Measurements from ENCODE around the gene WNT7A. TPM values are rescaled to one million over a fixed set of nuclear protein-coding genes. Genes with fewer than 3 reads are reported as not detected.
"Not testable (repeated sequence)": the region's sequence is repeated elsewhere in the genome, so short reads cannot be mapped to it uniquely, and the experiment has no call there.

WNT7A gene
- total RNA-seq, 1 donor from 2014 or later = 0.44 TPM

DNA sequence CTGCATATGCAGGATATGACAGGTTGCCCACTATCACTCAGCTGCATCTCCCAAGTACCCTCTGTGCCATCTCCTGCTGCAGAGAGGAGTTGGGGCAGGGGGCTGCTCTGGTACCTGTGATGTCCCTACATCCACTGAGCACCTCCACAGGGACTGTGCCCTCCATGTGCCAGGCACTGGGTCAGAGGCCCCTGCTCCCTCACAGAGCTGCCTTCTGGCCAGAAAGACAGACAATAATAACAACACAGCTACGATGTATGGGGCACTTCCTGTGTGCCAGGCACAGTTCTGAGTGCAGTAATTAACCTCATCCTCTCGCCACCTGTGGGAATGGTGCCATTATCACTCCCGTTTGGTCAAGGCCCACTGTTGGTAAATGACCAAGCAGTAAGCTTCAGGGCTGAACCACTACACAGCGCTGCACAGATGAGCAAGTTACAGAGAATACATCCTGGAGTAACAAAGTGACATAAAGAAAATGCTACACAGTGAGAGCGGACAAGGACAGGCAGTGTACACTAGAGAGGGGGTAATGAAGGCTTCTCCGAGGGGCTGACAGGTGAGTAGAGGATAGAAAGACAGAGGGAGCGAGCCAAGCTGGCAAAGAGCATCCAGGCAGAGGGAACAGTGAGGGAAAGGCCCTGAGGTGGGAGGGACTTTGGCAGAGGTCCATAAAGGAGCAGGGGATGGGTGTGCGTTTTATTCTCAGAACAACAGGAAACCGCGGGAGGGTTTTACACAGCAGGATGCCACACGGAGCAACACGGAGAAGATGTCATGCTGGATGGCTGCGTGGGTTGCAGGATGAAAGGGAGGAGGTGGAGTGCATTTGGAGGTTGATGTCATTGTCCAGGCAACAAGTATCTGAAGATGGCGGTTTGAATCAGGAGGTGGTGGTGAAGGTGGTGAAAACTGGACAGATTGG is 13.6 kb downstream of the WNT7A start:
- intact Hi-C loops (cut with micrococcal nuclease) = no loop called here

DNA sequence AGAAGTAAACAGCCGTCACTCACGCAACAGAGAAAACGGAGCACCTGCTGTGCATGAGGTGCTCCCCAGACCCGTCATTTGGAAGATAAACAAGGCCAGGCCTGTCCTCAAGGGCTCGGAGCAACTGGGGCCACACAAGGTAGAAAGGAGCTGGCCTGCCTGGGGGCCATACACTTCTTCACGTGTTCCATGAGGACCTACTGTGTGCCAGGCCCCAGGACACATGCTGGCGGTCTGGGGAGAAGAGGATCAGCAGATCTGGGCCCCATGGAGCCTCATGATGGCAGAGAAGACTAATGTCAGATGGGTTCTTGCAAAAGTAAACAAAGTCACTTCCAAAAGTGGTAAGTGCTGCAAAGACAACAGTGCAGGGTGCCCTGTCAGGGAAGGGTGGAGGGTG is 14.3 kb downstream of the WNT7A start:
- intact Hi-C loops (cut with micrococcal nuclease) = no loop called here

DNA sequence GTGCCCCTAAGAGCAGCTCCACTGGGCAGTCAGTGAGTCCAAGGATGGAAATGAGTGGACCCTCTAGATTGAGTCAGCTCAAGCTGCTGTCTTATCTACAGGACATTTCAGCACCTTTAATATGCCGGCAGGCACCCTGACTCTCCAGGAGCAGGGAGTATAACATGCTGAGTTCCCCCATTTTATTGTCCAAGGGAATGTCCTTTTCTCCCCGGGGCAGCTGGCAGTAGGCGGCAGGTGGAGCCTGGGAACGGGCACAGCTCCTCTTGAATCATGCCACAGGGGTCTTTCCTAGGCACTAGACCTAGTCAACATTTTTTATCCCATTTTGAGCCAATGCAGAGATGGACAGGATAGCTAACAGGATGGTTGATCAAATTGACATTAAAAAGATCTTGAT is 14.8 kb downstream of the WNT7A start:
- intact Hi-C loops (cut with micrococcal nuclease) = no loop called here

DNA sequence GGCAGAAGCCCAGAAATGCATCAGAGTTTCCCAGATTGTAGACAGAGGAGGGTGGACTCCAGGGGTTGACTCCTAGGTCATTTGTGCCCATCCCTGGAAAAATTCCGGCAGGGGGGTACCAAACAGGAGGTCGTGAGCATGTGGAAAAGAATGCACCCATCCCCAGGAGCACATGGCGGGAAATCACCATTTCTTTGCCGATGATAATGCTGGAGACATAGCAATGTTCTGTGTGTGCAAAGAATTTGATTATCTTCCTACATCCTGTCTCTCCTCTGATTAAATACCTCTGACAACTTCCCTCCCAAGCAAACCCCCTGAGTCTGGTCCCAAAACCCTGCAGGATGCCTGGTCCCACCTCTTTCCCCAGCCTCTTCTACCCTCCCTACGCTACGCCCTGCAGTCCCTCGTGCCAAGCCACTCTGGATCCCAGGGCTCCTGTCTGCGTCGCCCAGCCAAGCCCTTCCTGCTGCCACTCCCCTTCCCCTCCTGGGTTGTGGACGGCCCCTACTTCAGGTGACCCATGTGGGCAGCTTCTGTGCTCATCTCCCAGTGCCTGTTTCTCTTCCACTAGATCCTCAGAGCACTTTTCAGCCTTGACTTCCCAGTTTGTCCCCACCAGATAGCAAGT is 15.8 kb downstream of the WNT7A start:
- intact Hi-C loops (cut with micrococcal nuclease) = no loop called here

DNA sequence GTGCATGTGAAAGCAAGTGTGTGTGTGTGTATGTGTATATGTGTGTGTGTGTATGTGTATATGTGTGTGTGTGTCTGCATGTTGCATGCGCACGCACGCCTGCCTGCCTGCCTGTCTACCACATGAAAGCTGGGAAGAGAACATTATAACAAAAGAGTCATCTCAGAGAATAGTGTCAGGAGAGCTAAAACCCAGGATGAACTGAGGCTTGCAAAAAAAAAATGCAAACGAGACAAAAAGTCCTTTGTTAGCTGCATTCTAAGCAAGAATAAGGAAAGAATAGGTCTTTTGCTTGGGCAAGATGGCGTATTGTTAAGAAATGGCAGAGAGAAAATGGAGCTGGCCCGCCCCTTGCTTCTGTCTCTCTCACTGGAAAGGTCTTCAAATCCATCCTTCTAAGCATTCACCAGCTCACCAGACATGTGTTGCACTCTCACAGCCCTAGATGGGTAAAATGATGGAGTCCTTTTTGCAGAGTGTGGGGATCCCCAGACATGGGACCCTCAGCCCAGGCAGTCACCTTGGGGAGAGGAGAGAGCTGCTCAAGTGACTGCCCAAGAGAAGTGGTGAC is 16.4 kb downstream of the WNT7A start:
- intact Hi-C loops (cut with micrococcal nuclease) = no loop called here

DNA sequence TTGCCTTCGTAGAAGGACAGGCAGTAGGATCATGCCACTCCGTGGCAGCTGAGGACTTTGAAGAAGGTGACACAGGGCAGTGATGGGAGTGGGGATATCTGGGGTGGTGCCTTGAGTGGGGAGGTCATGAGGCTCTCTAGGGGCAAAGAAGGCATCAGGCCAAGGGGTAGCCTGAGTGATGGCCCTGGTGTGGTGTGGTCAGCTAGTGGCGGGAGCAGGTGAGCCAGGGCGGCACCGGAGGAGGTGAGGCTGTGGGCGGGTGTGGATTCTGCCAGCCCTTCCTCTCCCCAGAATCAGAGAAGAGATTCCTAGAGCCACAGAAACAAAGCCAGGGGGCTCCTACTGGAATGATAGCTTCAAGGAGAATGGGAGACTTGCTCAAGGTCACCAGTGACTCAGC is 18.4 kb downstream of the WNT7A start:
- intact Hi-C loops (cut with micrococcal nuclease) = no loop called here

DNA sequence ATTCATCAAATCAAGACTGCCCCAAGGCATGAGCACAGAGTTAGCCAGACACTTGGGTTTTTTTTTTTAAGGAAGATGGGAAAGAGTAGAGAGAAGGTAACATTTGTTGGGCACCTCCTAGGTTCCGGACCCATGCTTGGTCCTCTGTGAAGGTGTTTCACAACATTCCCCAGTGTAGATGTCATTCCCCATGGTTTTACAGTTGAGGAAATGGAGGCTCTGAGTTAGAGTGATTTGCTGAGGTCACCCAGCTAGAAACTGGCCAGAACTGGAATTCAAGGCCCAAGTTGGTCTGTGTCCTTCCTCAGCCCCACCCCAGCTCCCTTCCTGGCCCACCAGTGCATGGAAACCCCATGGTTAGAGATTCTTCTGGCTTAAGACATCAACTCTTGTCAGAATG is 19.9 kb downstream of the WNT7A start:
- intact Hi-C loops (cut with micrococcal nuclease) = no loop called here

DNA sequence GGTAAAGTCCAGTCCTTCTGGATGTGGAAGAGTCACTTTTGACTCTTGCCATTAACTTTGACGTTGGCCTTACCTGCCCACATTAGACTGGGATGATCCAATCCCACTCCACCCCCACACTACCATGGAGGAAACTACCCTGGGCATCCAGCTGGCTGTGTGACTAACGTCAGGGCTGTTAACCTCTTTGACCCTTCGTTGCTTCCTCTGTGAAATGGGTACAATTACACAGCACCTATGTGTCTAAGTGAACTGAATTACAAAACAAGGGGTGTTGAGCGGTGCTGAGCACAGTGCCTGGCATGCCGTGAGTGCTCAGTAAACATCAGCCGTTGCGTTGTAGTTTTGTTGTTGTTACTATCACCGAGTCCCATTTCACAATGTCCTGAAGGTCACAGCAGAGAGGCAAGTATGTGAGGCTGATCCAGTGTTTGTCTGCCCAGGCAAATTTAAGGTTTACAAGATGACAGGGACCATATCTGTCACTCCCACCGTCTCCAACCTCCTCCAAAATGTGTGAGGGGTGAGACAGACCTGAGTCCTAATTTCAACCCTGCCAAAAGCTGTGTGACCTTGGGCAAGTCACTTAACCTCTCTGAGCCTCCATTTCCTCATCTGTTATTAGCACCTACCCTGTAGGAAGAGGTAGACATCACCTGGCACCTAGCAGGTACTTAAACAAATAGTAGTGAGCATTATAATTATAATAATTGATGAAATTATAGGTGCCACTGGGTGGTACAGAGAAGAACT is 20.9 kb downstream of the WNT7A start:
- intact Hi-C loops (cut with micrococcal nuclease) = no loop called here

DNA sequence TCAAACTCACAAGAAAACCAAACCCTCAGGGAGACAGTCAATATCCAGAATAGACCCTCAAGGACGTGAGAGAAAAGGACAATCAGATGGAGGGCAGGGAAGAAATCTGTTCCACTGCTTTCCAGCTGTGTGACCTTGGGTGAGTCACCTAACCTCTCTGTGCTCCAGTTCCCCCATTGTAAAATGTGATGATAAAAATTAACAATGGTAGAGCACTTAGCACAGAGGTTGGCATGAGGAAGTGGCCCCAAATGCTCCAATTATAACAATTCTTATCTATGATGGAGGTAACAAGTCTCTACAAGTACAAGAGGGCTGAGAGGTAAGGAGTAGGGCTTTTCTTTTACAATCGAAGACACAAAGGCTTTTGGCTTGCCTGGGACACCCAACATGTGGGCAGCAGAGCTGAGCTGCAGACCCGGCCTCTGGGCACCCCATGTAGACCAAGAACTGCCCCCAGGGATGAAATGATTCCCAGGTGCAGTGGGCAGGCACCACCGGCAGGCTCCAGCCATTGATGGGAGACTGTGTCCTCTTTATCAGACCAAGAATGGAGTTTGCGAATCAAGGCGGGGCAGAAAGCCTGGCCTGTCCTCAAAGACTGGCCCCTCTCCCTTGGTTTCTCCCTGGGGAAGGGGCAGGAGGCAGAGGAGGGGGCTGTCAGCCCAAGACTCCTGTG is 22.0 kb downstream of the WNT7A start:
- intact Hi-C loops (cut with micrococcal nuclease) = no loop called here

DNA sequence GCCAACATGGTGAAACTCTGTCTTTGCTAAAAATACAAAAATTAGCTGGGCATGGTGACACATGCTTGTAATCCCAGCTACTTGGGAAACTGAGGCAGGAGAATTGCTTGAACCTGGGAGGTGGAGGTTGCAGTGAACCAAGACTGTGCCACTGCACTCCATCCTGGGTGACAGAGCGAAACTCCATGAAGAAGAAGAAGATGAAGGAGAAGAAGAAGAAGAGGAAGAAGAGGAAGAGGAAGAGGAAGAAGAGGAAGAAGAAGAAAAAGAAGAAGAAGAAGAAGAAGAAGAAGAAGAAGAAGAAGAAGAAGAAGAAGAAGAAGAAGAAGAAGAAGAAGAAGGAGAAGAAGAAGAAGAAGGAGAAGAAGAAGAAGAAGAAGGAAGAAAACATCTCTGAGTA is 23.2 kb downstream of the WNT7A start:
- intact Hi-C loops (cut with micrococcal nuclease) = not testable (repeated sequence)

DNA sequence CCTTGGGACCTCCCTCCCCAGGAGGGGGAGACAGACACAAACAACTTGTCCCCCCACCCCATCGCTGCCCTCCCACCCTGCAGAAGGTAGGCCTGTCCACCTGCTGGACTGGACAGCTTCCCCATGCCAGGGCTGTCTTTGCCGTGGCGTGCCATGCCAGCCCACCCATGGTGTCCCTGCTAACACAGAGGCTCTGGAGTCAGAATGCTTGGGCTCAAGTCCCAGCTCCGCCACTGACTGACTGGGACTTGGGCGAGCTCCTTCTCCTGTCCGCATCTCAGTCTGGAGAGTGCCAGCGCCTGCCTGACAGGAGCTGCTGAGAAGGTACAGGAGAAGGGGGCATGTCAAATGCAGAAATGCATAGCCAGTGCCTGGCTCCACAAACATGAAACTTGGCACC is 23.9 kb downstream of the WNT7A start:
- intact Hi-C loops (cut with micrococcal nuclease) = no loop called here

DNA sequence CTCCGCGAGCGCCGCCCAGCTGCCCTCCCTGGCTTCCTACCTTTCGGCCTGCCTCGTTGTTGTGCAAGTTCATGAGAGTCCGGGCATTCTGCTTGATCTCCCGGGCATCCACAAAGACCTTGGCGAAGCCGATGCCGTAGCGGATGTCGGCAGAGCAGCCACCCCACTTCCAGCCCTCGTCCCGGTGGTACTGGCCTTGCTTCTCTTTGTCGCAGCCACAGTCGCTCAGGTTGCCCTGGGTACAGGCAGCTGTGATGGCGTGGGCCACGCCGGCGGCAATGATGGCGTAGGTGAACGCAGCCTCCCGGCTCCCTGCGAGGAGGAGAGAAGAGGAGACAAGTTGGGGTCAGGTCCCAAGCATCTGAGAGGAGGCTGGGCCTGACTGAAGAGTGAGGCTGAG is 25.4 kb downstream of the WNT7A start:
- intact Hi-C loops (cut with micrococcal nuclease) = no loop called here

DNA sequence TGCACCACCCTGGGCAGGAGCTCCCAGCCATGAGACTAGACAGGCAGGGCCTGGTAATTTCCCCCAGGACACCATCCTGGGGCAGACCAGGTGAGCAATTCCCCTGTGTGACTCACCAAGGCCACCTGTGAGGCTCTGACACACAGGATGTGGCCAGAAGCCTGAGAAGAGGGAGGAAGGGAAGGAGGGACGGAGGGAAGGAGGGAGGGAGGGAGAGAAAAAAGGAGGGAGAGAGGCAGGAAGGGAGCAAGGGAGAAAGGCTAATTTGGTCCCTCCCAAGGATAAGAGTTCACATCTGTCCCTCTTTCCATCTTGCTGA is 25.9 kb downstream of the WNT7A start:
- intact Hi-C loops (cut with micrococcal nuclease) = no loop called here

DNA sequence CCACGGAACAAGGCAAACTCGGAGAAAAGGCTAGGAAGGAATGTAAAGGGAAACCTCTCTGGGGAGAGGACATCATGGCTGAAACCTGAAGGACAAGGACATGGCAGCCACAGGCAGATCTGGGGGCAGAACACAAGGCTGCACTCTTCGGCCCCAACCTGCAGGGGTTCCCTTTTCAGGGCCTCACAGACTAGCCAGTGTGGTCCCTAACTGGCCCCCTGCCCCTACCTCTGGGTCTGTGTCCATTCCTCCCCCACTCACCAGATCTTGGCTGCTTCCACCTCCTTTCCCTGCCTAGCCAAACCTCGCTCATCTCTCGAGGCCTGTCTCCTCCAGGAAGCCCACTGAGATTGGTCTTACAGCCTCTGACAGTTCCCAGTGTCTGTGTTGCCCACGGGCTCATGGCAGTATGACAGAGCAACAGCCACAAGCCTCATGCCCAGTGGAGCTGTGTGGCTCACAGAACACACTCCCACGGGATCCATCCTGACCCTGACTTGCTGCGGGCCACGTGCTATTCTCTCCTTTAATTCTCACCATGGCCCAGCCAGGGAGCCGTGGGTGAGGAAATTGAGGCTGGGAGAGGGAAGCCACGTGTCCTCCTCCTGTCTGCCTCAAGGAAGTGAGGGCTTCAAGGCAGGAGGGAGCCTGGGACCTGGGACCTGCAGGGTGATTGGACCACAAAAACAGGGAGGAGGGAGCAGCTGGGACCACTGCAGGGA is 26.5 kb downstream of the WNT7A start:
- intact Hi-C loops (cut with micrococcal nuclease) = no loop called here

DNA sequence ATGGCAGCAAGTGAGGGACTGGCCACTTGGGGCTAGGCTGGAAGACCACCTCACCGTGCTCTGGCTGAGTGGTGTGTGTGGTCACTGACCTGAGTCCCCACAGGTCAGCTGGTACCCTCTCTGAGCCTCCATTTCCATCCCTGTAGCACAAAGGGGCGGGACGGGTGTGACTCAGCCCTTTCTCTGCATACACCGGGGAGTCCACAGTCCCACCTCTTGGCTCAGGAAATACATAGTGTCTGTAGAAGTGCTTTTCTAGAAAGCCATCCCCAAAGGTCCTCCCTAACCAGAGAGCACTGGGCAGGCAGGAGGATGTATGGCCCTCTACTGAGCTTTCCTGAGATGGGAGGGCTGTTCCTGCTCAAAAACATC is 27.2 kb downstream of the WNT7A start:
- intact Hi-C loops (cut with micrococcal nuclease) = no loop called here

DNA sequence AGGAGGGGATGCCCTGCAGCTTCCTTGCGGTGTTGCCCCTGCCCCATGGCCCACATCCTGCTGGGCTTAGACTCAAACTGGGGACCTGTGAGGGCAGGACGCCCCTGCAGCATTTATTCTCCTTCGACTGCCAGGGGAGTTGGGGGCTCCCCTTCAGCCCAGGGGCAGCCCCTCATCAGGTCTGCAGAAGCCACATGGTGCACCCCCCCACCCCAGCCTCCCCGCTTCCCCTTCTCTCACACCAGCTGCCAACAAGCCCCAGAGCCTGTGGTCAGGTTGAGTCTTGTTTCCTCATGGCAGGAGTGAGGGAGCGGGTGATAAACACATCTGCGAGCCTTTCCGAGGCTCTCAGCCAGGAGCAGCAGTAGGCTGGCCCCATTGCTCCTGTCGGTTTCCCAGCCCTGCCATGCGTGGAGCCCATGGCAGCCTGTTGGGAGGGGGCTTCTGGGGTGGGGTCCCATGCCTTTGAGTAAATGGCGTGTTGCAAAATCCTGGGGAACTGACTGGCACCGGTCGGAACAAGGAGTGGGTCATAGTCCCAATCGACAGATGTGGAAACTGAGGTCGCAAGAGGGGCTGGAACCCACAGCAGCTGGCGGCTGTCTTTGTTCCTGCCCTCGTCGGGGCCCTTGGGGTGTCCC is 27.8 kb downstream of the WNT7A start:
- intact Hi-C loops (cut with micrococcal nuclease) = no loop called here

DNA sequence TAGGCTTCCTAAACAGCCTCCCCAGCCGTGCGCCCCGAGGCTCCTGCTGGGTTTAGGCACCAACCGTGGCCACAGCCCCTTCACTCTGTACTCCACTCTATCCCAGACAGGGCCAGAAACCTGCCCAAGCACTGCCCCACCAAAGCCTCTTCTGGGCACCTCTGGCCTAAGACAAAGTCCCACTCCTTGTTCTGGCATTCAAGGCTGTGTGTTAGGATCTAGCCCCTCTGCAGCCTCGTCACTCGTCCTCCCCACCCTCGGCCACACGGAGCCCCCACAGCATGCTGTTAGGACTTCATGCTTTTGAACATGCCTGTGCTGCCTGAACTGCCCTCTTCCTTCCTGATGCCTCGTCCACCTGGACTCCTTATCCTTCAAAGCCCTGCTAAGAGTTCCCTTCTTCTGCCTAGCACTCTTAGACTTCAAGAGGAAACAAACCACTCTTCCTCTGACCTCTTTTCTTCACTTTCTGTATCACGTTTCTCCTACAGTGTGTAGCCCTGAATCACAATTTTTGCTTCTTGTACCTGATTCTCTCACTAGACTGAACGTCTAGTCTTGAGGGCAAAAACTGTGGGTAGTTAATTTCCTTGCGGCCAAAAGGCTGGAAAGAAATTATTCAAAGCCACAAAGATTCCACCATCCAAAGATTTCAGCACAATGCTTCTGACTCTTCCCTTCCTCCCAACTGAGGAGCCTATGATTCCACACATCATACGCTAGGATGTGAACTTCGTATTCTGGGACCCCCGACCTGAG is 28.6 kb downstream of the WNT7A start:
- intact Hi-C loops (cut with micrococcal nuclease) = no loop called here

DNA sequence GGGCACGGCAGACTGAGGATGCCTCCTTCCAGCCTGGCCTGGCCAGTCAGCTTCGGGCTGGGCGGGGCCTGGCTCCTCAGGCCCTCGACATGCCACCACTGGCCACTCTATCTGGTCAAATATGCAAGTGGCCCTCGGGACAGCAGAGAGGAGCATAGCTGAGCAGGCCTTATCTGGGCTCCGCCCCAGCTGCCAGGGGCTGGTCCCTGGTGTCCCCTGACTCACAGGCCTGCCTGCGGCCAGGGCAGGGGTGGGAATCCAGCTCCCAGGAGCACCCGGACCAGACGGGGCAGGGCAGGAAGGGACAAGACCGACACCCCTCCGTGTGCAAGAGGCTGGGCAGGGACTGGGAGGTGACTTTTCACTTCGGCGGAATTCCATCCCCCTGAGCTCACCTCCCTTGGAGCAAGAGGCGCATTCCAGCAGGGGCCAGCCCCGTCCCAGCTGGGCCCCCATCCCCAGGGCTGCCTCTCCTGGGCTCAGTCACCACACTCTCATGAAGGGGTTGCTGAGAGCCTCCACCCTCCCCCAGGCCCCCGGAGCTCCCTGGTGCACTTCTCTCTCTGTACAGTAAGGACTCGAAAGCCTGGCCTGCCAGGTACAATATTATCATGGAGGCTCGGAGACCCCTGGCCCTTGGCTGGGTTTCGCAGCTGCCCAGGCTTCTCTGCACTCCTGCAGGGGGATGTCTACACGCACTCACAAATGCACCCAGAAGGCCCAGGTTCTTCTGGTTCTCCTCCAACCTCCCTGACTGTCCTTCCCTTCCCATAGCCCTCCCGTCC is 29.5 kb downstream of the WNT7A start:
- intact Hi-C loops (cut with micrococcal nuclease) = no loop called here

DNA sequence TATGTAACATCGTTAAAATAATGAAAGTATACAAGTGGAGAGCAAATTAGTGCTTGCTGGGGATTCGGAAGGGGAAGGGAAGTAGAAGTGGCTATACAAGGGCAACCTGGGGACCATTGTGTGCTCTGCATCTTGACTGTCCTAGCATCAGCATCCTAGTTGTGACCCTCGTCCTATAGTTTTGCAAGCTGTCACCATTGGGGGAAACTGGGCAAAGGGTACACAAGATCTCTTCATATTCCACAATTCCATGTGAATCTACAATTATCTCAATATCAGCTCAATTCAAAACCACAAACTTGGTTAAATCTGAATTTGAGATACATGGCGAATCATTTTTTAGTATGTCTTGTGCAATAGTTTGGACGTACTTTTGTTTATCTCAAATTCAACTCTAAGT is 30.9 kb downstream of the WNT7A start:
- intact Hi-C loops (cut with micrococcal nuclease) = no loop called here
